Testis (tissue), 3 donors: ENCODE measurements around the gene VAV2. TPM values are rescaled to one million over a fixed set of nuclear protein-coding genes. Genes with fewer than 3 reads are reported as not detected.
A peak's percentile ranks its signal among the peaks of the same experiment; 100 is the strongest.

Experiments
- DNase-seq: peaks from one replicate; pipeline ENCODE4 v3.0.0-alpha.2; 2019
- H3K27ac ChIP-seq, 2 donors: fragments of 200-600 bp; sonication (generic); one replicate each; pipeline ENCODE4 v1.5.1; 2019
- H3K27me3 ChIP-seq: fragments of 200-600 bp; sonication (generic); one replicate; pipeline ENCODE4 v1.5.1; 2019
- H3K36me3 ChIP-seq: fragments of 200-600 bp; sonication (generic); one replicate; pipeline ENCODE4 v1.5.1; 2017; ENCODE audit warnings: low read depth; ENCODE audit errors: missing control alignments
- H3K4me1 ChIP-seq: fragments of 200-600 bp; sonication (generic); one replicate; pipeline ENCODE4 v1.5.1; 2019
- H3K4me3 ChIP-seq, 2 donors: fragments of 200-600 bp; sonication (generic); one replicate each; pipeline ENCODE4 v1.5.1; 2017 to 2019
- H3K9me3 ChIP-seq: fragments of 200-600 bp; sonication (generic); one replicate; pipeline ENCODE4 v1.5.1; 2017
- CTCF ChIP-seq, 3 experiments: fragments of 450-650 bp in 2 of 3; fragments of 200-600 bp in 1 of 3; sonication (generic) in 1 of 3; IDR thresholded peaks; one replicate each; pipeline ENCODE4 v1.5.1; 2016 to 2019; ENCODE audit warnings: antibody characterized with exemption in 3 of 3, mild to moderate bottlenecking in 2 of 3, moderate library complexity in 1 of 3
- POLR2A ChIP-seq: fragments of 450-650 bp; IDR thresholded peaks from one replicate; pipeline ENCODE4 v1.6.1; 2017; ENCODE audit warnings: antibody characterized with exemption, mild to moderate bottlenecking, moderate library complexity
- WGBS, 2 donors: methylation state at CpG; one replicate each; pipeline ENCODE4 v1.1.5; 2018; 5-methylcytosine and 5-hydroxymethylcytosine counted together
- intact Hi-C: fragments of 100-400 bp; cut with DNase I; formaldehyde crosslinking; loops from one replicate; pipeline ENCODE4 v1.15.1; 2023; ENCODE audit warnings: low total_unique reads
- polyA plus RNA-seq: library from polyadenylated mRNA; stranded (reverse); fragments of 350-450 nt; fragmentation: Illumina TruSeq; extraction: RNeasy Lipid Tissue Mini Kit (QIAGEN cat#74804); gene quantifications from one replicate; pipeline ENCODE4 v1.2.3, GENCODE V29; 2014; ENCODE audit warnings: low read depth, low replicate concordance; ENCODE audit not compliant: insufficient read depth
- total RNA-seq, 2 donors: library from RNA; depleted of rRNA; stranded (reverse); fragments of >200 nt; gene quantifications; one replicate each; pipeline ENCODE4 v1.2.3, GENCODE V29; 2016

VAV2 gene
- total and polyA plus RNA-seq, 3 donors from 2014 or later: 11.0 to 14.1 (median 12.2) TPM

GRCh38 chr9:133774799-133775198, 217.3 kb downstream of the VAV2 start:
- no peak overlapping the region for H3K4me3 ChIP-seq
- TF ChIP-seq CTCF (IDR thresholded peaks at IDR 0.05) (no peak), POLR2A (no peak)
- intact Hi-C loops: no loop called here
- DNase-seq: no peak
- WGBS, 2 donors: 91 to 96% methylated on average over 12 to 16 of the region's 16 CpGs
- no peaks in the 10 kb centered on the region for H3K9me3 ChIP-seq
- peaks cover 4% of the 10 kb centered on the region for H3K4me1 ChIP-seq
- H3K27ac ChIP-seq: no peak overlapping the region
- no peaks in the 10 kb centered on the region for H3K36me3 ChIP-seq
- no peaks in the 10 kb centered on the region for H3K27me3 ChIP-seq

- WGBS, 2 donors: 89 to 98% methylated on average over 5 to 9 of the region's 9 CpGs
- no peak overlapping the region for H3K4me3 ChIP-seq
- no peak for DNase-seq
- no peak overlapping the region for H3K27ac ChIP-seq
- no peak for TF ChIP-seq POLR2A
- TF ChIP-seq CTCF (IDR thresholded peaks at IDR 0.05): no peak
- no peaks in the 10 kb centered on the region for H3K36me3 ChIP-seq
- intact Hi-C loops: no loop called here
- no peaks in the 10 kb centered on the region for H3K27me3 ChIP-seq
- no peaks in the 10 kb centered on the region for H3K9me3 ChIP-seq
- no peaks in the 10 kb centered on the region for H3K4me1 ChIP-seq
Measured at GRCh38 chr9:133773889-133774655, 218.1 kb downstream of the VAV2 start.

GRCh38 chr9:133772581-133772980, 219.5 kb downstream of the VAV2 start:
- TF ChIP-seq POLR2A (no peak), CTCF (IDR thresholded peaks at IDR 0.05) (no peak)
- no peaks in the 10 kb centered on the region for H3K27me3 ChIP-seq
- no peak overlapping the region for H3K27ac ChIP-seq
- no peak for DNase-seq
- no peak overlapping the region for H3K4me3 ChIP-seq
- no peaks in the 10 kb centered on the region for H3K9me3 ChIP-seq
- WGBS, 2 donors: 88% methylated on average over 7 of the region's 7 CpGs; no CpG with 5 or more reads in 1 of the 2 donors
- H3K36me3 ChIP-seq: no peaks in the 10 kb centered on the region
- intact Hi-C loops: no loop called here
- H3K4me1 ChIP-seq: no peaks in the 10 kb centered on the region

- Histone ChIP-seq H3K36me3 (no peaks in the 10 kb centered on the region), H3K27ac (no peak overlapping the region), H3K9me3 (no peaks in the 10 kb centered on the region), H3K4me1 (no peaks in the 10 kb centered on the region), H3K4me3 (no peak overlapping the region), H3K27me3 (no peaks in the 10 kb centered on the region)
- intact Hi-C loops: no loop called here
- DNase-seq: peak; percentile 13
- 78 to 95% methylated on average over 20 to 26 of the region's 26 CpGs for WGBS, 2 donors
- TF ChIP-seq POLR2A (no peak), CTCF (IDR thresholded peaks at IDR 0.05) (no peak)
Measured at GRCh38 chr9:133771486-133772482, 220.3 kb downstream of the VAV2 start.
